Suprapubic skin (tissue), 3 donors: Measurements from ENCODE around the gene ATXN1.

Experiments
- POLR2A ChIP-seq, 2 donors: fragments of 450-650 bp; IDR thresholded peaks; one replicate each; pipeline ENCODE4 v1.6.1; 2017; ENCODE audit warnings: antibody characterized with exemption in 2 of 2, mild to moderate bottlenecking in 2 of 2, moderate library complexity in 2 of 2
- TF ChIP-seq, protein P1 (sequence below), 2 donors: fragments of 200-600 bp in 1 of 2; fragments of 450-650 bp in 1 of 2; sonication (generic) in 1 of 2; IDR thresholded peaks; one replicate each; pipeline ENCODE4 v1.5.1; 2016 to 2019; ENCODE audit warnings: antibody characterized with exemption in 2 of 2, mild to moderate bottlenecking in 1 of 2, moderate library complexity in 1 of 2

DNA sequence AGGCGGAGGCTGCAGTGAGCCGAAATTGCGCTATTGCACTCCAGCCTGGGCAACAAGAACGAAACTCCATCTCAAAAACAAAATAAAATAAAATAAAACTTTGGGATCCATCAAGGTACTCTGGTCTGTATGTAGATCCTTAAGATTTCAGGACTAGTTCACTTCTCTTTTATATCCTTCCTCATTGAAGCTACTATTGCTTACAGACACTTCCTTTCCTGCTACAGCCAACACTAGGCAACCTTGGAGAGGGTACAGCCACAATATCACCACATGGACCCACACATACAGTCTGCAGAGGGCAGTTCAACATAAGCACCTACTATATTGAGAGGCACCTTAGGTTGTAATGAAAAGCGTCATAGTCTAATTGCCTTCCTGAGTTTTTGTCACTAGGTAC, 113.3 kb downstream of the ATXN1 start:
- TF ChIP-seq POLR2A (IDR thresholded peaks at IDR 0.05) = no peak
- TF ChIP-seq, protein P1, sequence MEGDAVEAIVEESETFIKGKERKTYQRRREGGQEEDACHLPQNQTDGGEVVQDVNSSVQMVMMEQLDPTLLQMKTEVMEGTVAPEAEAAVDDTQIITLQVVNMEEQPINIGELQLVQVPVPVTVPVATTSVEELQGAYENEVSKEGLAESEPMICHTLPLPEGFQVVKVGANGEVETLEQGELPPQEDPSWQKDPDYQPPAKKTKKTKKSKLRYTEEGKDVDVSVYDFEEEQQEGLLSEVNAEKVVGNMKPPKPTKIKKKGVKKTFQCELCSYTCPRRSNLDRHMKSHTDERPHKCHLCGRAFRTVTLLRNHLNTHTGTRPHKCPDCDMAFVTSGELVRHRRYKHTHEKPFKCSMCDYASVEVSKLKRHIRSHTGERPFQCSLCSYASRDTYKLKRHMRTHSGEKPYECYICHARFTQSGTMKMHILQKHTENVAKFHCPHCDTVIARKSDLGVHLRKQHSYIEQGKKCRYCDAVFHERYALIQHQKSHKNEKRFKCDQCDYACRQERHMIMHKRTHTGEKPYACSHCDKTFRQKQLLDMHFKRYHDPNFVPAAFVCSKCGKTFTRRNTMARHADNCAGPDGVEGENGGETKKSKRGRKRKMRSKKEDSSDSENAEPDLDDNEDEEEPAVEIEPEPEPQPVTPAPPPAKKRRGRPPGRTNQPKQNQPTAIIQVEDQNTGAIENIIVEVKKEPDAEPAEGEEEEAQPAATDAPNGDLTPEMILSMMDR (IDR thresholded peaks at IDR 0.05) = no peak
